ENCODE results near the gene KRTAP4-7. TPM values are rescaled to one million over a fixed set of nuclear protein-coding genes. Genes with fewer than 3 reads are reported as not detected.
"Not testable (repeated sequence)": the region's sequence is repeated elsewhere in the genome, so short reads cannot be mapped to it uniquely, and the experiment has no call there.

The KRTAP4-7 gene
- total RNA-seq, 2 donors from 2014 or later = not detected

DNA sequence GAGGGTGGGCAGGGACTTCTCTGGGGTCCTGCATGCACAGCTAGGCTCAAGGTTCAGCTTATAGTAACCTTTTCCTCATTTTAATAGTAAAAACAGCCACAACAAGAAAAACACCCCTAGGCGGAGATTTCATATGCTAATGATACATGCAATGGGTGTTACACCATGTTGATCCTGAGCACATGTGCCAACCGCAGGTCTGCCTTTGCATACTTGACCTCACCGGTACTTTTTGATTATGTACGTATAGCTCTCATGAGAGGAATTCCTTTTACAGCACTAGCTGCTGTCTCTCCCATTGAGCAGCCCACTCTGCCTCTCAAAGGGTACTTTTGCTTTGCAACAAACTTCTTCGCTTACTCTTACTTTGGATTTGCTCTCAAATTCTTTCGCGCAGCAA lies 12.1 kb downstream of the KRTAP4-7 start:
- WGBS, 2 donors = 74 to 80% methylated on average over 7 of the region's 7 CpGs
- no peaks in the 10 kb centered on the region for H3K9me3 ChIP-seq
- H3K27me3 ChIP-seq = no peaks in the 10 kb centered on the region
- intact Hi-C loops (cut with DNase I) = no loop called here
- ATAC-seq (no peak), DNase-seq (no peak)
- TF ChIP-seq, protein P1, sequence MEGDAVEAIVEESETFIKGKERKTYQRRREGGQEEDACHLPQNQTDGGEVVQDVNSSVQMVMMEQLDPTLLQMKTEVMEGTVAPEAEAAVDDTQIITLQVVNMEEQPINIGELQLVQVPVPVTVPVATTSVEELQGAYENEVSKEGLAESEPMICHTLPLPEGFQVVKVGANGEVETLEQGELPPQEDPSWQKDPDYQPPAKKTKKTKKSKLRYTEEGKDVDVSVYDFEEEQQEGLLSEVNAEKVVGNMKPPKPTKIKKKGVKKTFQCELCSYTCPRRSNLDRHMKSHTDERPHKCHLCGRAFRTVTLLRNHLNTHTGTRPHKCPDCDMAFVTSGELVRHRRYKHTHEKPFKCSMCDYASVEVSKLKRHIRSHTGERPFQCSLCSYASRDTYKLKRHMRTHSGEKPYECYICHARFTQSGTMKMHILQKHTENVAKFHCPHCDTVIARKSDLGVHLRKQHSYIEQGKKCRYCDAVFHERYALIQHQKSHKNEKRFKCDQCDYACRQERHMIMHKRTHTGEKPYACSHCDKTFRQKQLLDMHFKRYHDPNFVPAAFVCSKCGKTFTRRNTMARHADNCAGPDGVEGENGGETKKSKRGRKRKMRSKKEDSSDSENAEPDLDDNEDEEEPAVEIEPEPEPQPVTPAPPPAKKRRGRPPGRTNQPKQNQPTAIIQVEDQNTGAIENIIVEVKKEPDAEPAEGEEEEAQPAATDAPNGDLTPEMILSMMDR (IDR thresholded peaks at IDR 0.05) = no peak
- TF ChIP-seq POLR2A (IDR thresholded peaks at IDR 0.05) = no peak
- no peak overlapping the region for H3K27ac ChIP-seq
- H3K36me3 ChIP-seq (replicated peaks in 1 of 2; ENCODE audit: insufficient read depth in 1 of 2, low read depth in 2 of 2) = no peaks in the 10 kb centered on the region
- no peaks in the 10 kb centered on the region for H3K4me1 ChIP-seq
- H3K4me3 ChIP-seq = no peak overlapping the region

DNA sequence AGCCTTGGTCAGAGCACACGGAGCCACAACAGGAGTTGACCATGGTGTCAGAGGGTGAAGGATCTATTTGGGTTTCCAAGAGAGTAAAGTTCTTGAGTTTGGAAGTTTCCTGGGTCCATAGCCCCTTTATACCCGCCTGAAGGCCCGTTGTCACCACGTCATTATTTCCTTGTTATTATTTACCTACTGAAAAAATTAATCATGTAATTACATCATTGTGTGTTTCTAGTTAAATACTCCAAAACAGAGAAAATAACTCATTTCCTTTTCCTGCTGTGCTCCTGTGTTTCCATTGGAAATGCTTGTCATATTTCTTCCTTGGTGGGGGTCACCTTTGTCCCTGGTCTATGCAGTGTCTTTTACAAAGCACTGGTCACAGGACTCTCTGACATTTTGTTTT lies 14.1 kb downstream of the KRTAP4-7 start, which contains the start of gene KRTAP4-8:
Gene KRTAP4-8 (minus strand): TSS at position 101 of the 400 bp plus-strand sequence. CDS start 58 bp downstream, at position 43.
- no peaks in the 10 kb centered on the region for H3K27me3 ChIP-seq
- H3K27ac ChIP-seq = no peak within 1 kb of the TSS
- 32 to 35% methylated on average over 4 of the region's 4 CpGs for WGBS, 2 donors
- H3K4me1 ChIP-seq = no peaks in the 10 kb centered on the region
- H3K36me3 ChIP-seq (replicated peaks in 1 of 2; ENCODE audit: insufficient read depth in 1 of 2, low read depth in 2 of 2) = no peaks in the 10 kb centered on the region
- no peak within 1 kb of the TSS for H3K4me3 ChIP-seq
- TF ChIP-seq POLR2A (IDR thresholded peaks at IDR 0.05) = no peak
- TF ChIP-seq, protein P1 (IDR thresholded peaks at IDR 0.05) = no peak
- H3K9me3 ChIP-seq = no peaks in the 10 kb centered on the region
- DNase-seq (no peak), ATAC-seq (no peak)
- intact Hi-C loops (cut with DNase I) = no loop called here

GRCh38 chr17:41098481-41098880 lies 14.5 kb downstream of the KRTAP4-7 start:
- ATAC-seq (no peak), DNase-seq (no peak)
- H3K27me3 ChIP-seq = no peaks in the 10 kb centered on the region
- no peak overlapping the region for H3K27ac ChIP-seq
- TF ChIP-seq, protein P1 (IDR thresholded peaks at IDR 0.05) = no peak
- TF ChIP-seq POLR2A (IDR thresholded peaks at IDR 0.05) = no peak
- 55 to 56% methylated on average over 6 of the region's 6 CpGs for WGBS, 2 donors
- H3K36me3 ChIP-seq (replicated peaks in 1 of 2; ENCODE audit: insufficient read depth in 1 of 2, low read depth in 2 of 2) = no peaks in the 10 kb centered on the region
- no peaks in the 10 kb centered on the region for H3K4me1 ChIP-seq
- H3K4me3 ChIP-seq = no peak overlapping the region
- H3K9me3 ChIP-seq = no peaks in the 10 kb centered on the region
- intact Hi-C loops (cut with DNase I) = no loop called here

- H3K27ac ChIP-seq; H3K27me3 ChIP-seq; H3K9me3 ChIP-seq; H3K36me3 ChIP-seq (replicated peaks in 1 of 2; ENCODE audit: insufficient read depth in 1 of 2, low read depth in 2 of 2); ATAC-seq; H3K4me1 ChIP-seq; DNase-seq; H3K4me3 ChIP-seq; intact Hi-C loops (cut with DNase I): not testable (repeated sequence)
- WGBS, 2 donors = 42 to 59% methylated on average over 7 of the region's 7 CpGs
Measured at GRCh38 chr17:41099682-41100480, 15.9 kb downstream of the KRTAP4-7 start.

DNA sequence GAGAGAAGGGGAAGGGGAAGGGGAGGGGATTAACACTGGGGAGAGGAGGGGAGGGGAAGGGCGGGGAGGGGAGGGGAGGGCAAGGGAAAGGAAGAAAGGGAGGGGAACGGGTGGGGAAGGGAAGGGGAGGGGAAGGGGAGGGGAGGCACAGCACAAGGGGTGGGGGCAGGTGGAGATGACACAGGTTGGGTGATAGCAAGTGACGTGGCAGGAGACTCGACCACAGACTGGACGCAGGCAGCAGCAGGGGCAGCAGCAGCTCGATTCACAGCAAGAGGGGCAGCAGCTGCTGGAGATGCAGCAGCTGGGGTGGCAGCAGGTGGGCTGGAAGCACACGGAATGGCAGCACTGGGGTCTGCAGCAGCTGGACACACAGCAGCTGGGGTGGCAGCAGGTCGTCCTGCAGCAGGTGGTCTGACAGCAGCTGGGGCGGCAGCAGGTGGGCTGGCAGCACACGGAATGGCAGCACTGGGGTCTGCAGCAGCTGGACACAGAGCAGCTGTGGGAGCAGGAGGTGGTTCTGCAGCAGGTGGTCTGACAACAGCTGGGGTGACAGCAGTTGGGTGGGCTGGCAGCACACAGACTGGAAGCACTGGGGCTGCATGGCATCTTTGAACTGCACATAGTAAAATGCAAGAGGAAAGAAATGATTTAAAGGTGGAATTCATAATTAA lies 17.8 kb downstream of the KRTAP4-7 start, which contains the start of gene KRTAP4-16:
Gene KRTAP4-16 (minus strand): TSS at position 624 of the 674 bp plus-strand sequence. CDS start 0 bp downstream, at position 624.
- WGBS, 2 donors = 37 to 64% methylated on average over 6 to 10 of the region's 10 CpGs
- no peaks in the 10 kb centered on the region for H3K36me3 ChIP-seq (replicated peaks in 1 of 2; ENCODE audit: insufficient read depth in 1 of 2, low read depth in 2 of 2)
- intact Hi-C loops (cut with DNase I) = no loop called here
- no peak for DNase-seq
- H3K4me1 ChIP-seq = no peaks in the 10 kb centered on the region
- no peak within 1 kb of the TSS for H3K4me3 ChIP-seq
- H3K27ac ChIP-seq = no peak within 1 kb of the TSS
- TF ChIP-seq POLR2A (IDR thresholded peaks at IDR 0.05) = no peak
- TF ChIP-seq, protein P1 (IDR thresholded peaks at IDR 0.05) = no peak
- ATAC-seq = no peak
- H3K27me3 ChIP-seq = no peaks in the 10 kb centered on the region
- no peaks in the 10 kb centered on the region for H3K9me3 ChIP-seq
